SK-N-SH treated with all-trans-retinoic acid at 6 μM for 48 hours (cell line): ENCODE measurements around the gene EMSY.
"Not testable (repeated sequence)": the region's sequence is repeated elsewhere in the genome, so short reads cannot be mapped to it uniquely, and the experiment has no call there.

Source experiments
- ATAC-seq: fragments of 200-7000 bp; cut with Tn5 transposase; 3 replicates; pipeline ENCODE4 v1.9.1; 2020; ENCODE audit warnings: mild to moderate bottlenecking, moderate library complexity
- BACH2 ChIP-seq: fragments of 250-450 bp; sonication (Bioruptor Pico); IDR thresholded peaks from 2 replicates; pipeline ENCODE4 v1.9.0; 2021; ENCODE audit warnings: mild to moderate bottlenecking, borderline replicate concordance
- CREB5 ChIP-seq: fragments of 250-450 bp; sonication (Bioruptor Pico); IDR thresholded peaks from 2 replicates; pipeline ENCODE4 v1.5.1; 2020; ENCODE audit warnings: low read depth, mild to moderate bottlenecking, moderate library complexity
- CSDC2 ChIP-seq: fragments of 250-450 bp; sonication (Bioruptor Pico); IDR thresholded peaks from 2 replicates; pipeline ENCODE4 v1.5.0; 2020; ENCODE audit warnings: mild to moderate bottlenecking, moderate library complexity
- CSRNP3 ChIP-seq: fragments of 250-450 bp; sonication (Bioruptor Pico); IDR thresholded peaks from 2 replicates; pipeline ENCODE4 v1.5.1; 2021; ENCODE audit warnings: mild to moderate bottlenecking, moderate library complexity
- ESRRG ChIP-seq: fragments of 250-450 bp; sonication (Bioruptor Pico); IDR thresholded peaks from 2 replicates; pipeline ENCODE4 v1.6.1; 2021; ENCODE audit warnings: mild to moderate bottlenecking
- GLIS3 ChIP-seq: fragments of 250-450 bp; sonication (Bioruptor Pico); IDR thresholded peaks from 2 replicates; pipeline ENCODE4 v1.5.0; 2020; ENCODE audit warnings: mild to moderate bottlenecking, moderate library complexity
- ISL1 ChIP-seq: fragments of 250-450 bp; sonication (Bioruptor Pico); IDR thresholded peaks from 2 replicates; pipeline ENCODE4 v2.1.2; 2022; ENCODE audit warnings: mild to moderate bottlenecking, moderate library complexity
- OSR1 ChIP-seq: fragments of 250-450 bp; sonication (Bioruptor Pico); IDR thresholded peaks from 2 replicates; pipeline ENCODE4 v1.8.0; 2022; ENCODE audit warnings: moderate library complexity, mild to moderate bottlenecking, inconsistent platforms
- PATZ1 ChIP-seq: fragments of 250-450 bp; sonication (Bioruptor Pico); IDR thresholded peaks from 2 replicates; pipeline ENCODE4 v1.8.0; 2020; ENCODE audit warnings: mild to moderate bottlenecking, moderate library complexity, borderline replicate concordance
- POU6F1 ChIP-seq: fragments of 250-450 bp; sonication (Bioruptor Pico); IDR thresholded peaks from 2 replicates; pipeline ENCODE4 v1.8.0; 2021; ENCODE audit warnings: low read depth, mild to moderate bottlenecking, moderate library complexity, borderline replicate concordance
- PPARA ChIP-seq: fragments of 250-450 bp; sonication (Bioruptor Pico); IDR thresholded peaks from 2 replicates; pipeline ENCODE4 v1.5.0; 2020; ENCODE audit warnings: mild to moderate bottlenecking, borderline replicate concordance
- TCF4 ChIP-seq: fragments of 250-450 bp; sonication (Bioruptor Pico); IDR thresholded peaks from 2 replicates; pipeline ENCODE4 v1.8.0; 2021; ENCODE audit warnings: mild to moderate bottlenecking, moderate library complexity, borderline replicate concordance
- TOX ChIP-seq: fragments of 250-450 bp; sonication (Bioruptor Pico); IDR thresholded peaks from 2 replicates; pipeline ENCODE4 v1.8.0; 2021; ENCODE audit warnings: mild to moderate bottlenecking, moderate library complexity, borderline replicate concordance
- ZFP3 ChIP-seq: fragments of 250-450 bp; sonication (Bioruptor Pico); IDR thresholded peaks from 2 replicates; pipeline ENCODE4 v1.5.0; 2020; ENCODE audit warnings: mild to moderate bottlenecking, moderate library complexity
- ZFP30 ChIP-seq: fragments of 450-650 bp; formaldehyde crosslinking; IDR thresholded peaks from 2 replicates; pipeline ENCODE4 v1.5.0; 2022; ENCODE audit warnings: mild to moderate bottlenecking, moderate library complexity
- ZNF70 ChIP-seq: fragments of 450-650 bp; formaldehyde crosslinking; IDR thresholded peaks from 2 replicates; pipeline ENCODE4 v1.5.0; 2020; ENCODE audit warnings: mild to moderate bottlenecking, moderate library complexity
- ZNF8 ChIP-seq: fragments of 450-650 bp; formaldehyde crosslinking; IDR thresholded peaks from 2 replicates; pipeline ENCODE4 v1.5.0; 2020; ENCODE audit warnings: mild to moderate bottlenecking, moderate library complexity

Gene EMSY

GRCh38 chr11:76577921-76578653, 133.3 kb downstream of the EMSY start (continued):
- TF ChIP-seq GLIS3 (CRISPR knock-in tag): no peak
- no peak for TF ChIP-seq TCF4 (CRISPR knock-in tag)
- TF ChIP-seq ISL1 (CRISPR knock-in tag): no peak
- TF ChIP-seq, all 23 proteins: peak for 0

GRCh38 chr11:76578654-76579055, 133.8 kb downstream of the EMSY start:
- no peak for TF ChIP-seq CSDC2 (CRISPR knock-in tag)
- no peak for TF ChIP-seq ZNF8 (CRISPR knock-in tag)
- TF ChIP-seq, all 23 proteins: peak for 0
- ATAC-seq: no peak

- no peak for ATAC-seq
- TF ChIP-seq GLIS3 (CRISPR knock-in tag): no peak
- no peak for TF ChIP-seq ZNF8 (CRISPR knock-in tag)
- no peak for TF ChIP-seq TOX (CRISPR knock-in tag)
- no peak for TF ChIP-seq ZNF70 (CRISPR knock-in tag)
- no peak for TF ChIP-seq OSR1 (CRISPR knock-in tag)
- no peak for TF ChIP-seq ESRRG (CRISPR knock-in tag)
- TF ChIP-seq ZFP30 (CRISPR knock-in tag): no peak
These were observed 134.4 kb downstream of the EMSY start for GRCh38 chr11:76579056-76579751.

- ATAC-seq: no peak
- no peak for TF ChIP-seq OSR1 (CRISPR knock-in tag)
- TF ChIP-seq ZFP3 (CRISPR knock-in tag): no peak
- no peak for TF ChIP-seq ESRRG (CRISPR knock-in tag)
- no peak for TF ChIP-seq PPARA
- no peak for TF ChIP-seq PATZ1
- TF ChIP-seq TCF4 (CRISPR knock-in tag): no peak
- TF ChIP-seq ISL1 (CRISPR knock-in tag): no peak
- TF ChIP-seq CSRNP3 (CRISPR knock-in tag): no peak
- no peak for TF ChIP-seq CREB5 (CRISPR knock-in tag)
These were observed 134.9 kb downstream of the EMSY start for GRCh38 chr11:76579752-76580151.

- not testable (repeated sequence) for ATAC-seq
These were observed 137.7 kb downstream of the EMSY start for GRCh38 chr11:76582471-76582870.

GRCh38 chr11:76587820-76588454, 143.1 kb downstream of the EMSY start:
- no peak for ATAC-seq
- TF ChIP-seq ZNF8 (CRISPR knock-in tag): no peak

GRCh38 chr11:76588455-76589325, 143.9 kb downstream of the EMSY start:
- ATAC-seq: no peak; the same call in 1 of the 3 replicates
- no peak for TF ChIP-seq OSR1 (CRISPR knock-in tag)
- no peak for TF ChIP-seq ZNF8 (CRISPR knock-in tag)
- TF ChIP-seq POU6F1 (CRISPR knock-in tag): no peak
- no peak for TF ChIP-seq BACH2 (CRISPR knock-in tag)
- no peak for TF ChIP-seq GLIS3 (CRISPR knock-in tag)
- no peak for TF ChIP-seq TCF4 (CRISPR knock-in tag)
- TF ChIP-seq CSDC2 (CRISPR knock-in tag): no peak
- no peak for TF ChIP-seq ZFP30 (CRISPR knock-in tag)
